NT2/D1 (cell line): ENCODE results near the gene EML1.

Source experiments
- SUZ12 ChIP-seq: IDR thresholded peaks from 2 replicates; pipeline ENCODE4 v1.6.1; 2011; ENCODE audit not compliant: insufficient read length, insufficient read depth; ENCODE audit errors: extremely low read depth
- YY1 ChIP-seq: IDR thresholded peaks from 2 replicates; pipeline ENCODE4 v1.6.1; 2011; ENCODE audit not compliant: insufficient read length, insufficient read depth
- ZNF274 ChIP-seq: IDR thresholded peaks from 2 replicates; pipeline ENCODE4 v1.6.1; 2011; ENCODE audit warnings: mild to moderate bottlenecking, low read depth, low read length

DNA sequence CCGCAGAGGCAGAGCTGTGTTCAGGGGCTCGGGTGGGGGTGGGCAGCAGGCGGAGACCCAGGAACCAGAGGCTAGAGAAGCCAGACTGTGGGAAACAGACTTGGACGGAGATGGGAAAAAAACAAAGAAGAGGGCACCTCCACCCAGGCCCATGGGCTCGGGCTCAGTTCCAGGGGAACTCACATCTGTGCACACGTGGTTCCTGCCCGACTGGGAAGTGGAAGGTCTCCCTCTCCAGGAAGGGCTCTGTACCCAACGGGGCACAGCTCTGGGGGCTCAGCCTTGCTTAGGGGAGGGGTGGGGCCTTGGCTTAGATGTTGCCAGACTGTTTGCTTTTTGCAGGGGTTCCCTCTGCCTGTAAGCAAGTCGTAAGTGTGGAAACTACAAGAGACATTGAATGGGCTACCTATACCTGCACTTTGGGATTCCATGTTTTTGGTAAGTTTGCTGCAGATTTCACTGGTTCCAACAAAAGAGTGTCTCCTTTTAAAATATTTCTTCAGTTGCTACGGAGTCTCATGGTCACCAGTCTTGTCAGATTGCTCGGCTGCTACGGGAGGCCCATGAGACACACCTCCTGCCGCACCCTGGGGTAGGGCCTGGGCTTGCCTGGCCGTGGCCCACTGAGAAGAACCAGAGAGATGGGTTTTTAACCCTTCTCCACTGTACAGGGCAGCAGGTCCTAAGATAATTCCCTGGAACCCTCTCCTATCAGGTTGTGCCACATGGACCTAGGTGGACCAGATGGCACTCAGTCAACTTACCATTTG is 144.4 kb downstream of the EML1 start:
- TF ChIP-seq YY1, result no peak
- TF ChIP-seq ZNF274, result no peak
- TF ChIP-seq SUZ12, result no peak
